Glutamatergic neuron (in vitro differentiated cells): ENCODE data around the gene THOC1. TPM values are rescaled to one million over a fixed set of nuclear protein-coding genes. Genes with fewer than 3 reads are reported as not detected.

ENCODE experiments used
- DNase-seq: peaks from one replicate; pipeline ENCODE4 v3.0.0; 2022
- H3K27ac Mint-ChIP-seq: one replicate; pipeline ENCODE4 v1.8.0; 2020; ENCODE audit warnings: mild to moderate bottlenecking, mixed read lengths, inconsistent platforms; ENCODE audit not compliant: unreplicated experiment
- H3K27me3 Mint-ChIP-seq: one replicate; pipeline ENCODE4 v1.8.0; 2020; ENCODE audit warnings: mild to moderate bottlenecking, moderate library complexity, mixed read lengths, inconsistent platforms; ENCODE audit not compliant: unreplicated experiment
- H3K36me3 Mint-ChIP-seq: one replicate; pipeline ENCODE4 v1.8.0; 2020; ENCODE audit warnings: mild to moderate bottlenecking, mixed read lengths, inconsistent platforms; ENCODE audit not compliant: unreplicated experiment
- H3K4me1 Mint-ChIP-seq: one replicate; pipeline ENCODE4 v1.8.0; 2020; ENCODE audit warnings: mild to moderate bottlenecking, low read depth, mixed read lengths, inconsistent platforms; ENCODE audit not compliant: unreplicated experiment
- H3K4me3 Mint-ChIP-seq: one replicate; pipeline ENCODE4 v1.8.0; 2020; ENCODE audit warnings: mild to moderate bottlenecking, mixed read lengths, inconsistent platforms; ENCODE audit not compliant: unreplicated experiment
- H3K9me3 Mint-ChIP-seq: one replicate; pipeline ENCODE4 v1.8.0; 2020; ENCODE audit warnings: mild to moderate bottlenecking, moderate library complexity, mixed read lengths, inconsistent platforms; ENCODE audit not compliant: unreplicated experiment
- total RNA-seq: library from RNA; stranded (reverse); fragmentation: NEBNext Ultra II Directional; extraction: Animal tissue kit (Norgen Biotek cat#: 25700); gene quantifications from one replicate; pipeline ENCODE4 v1.2.1, GENCODE V29; 2021; ENCODE audit not compliant: unreplicated experiment
- TF ChIP-seq, protein P1 (sequence below): fragments of 200-600 bp; sonication (generic); IDR thresholded peaks from one replicate; pipeline ENCODE4 v1.5.0; 2021; ENCODE audit not compliant: partially characterized antibody, unreplicated experiment

The THOC1 gene
- total RNA-seq, 1 donor from 2014 or later, result 62.3 TPM

DNA sequence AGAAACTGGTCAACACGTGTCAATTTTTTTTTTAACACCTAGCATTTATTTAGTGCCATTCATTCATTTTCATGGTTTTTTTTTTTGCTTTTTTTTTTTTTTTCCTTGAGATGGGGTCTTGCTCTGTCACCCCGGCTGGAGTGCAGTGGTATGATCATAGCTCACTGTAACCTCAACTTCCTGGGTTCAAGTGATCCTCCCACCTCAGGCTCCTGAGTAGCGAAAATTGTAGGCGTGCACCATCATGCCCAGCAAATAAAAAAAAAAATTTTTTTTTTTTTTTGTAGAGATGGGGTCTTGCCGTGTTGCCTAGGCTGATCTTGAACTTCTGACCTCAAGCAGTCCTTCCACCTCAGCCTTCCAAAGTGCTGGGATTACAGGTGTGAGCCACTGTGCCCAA, 88.3 kb downstream of the THOC1 start:
- no peaks in the 10 kb centered on the region for H3K36me3 Mint-ChIP-seq
- TF ChIP-seq, protein P1, sequence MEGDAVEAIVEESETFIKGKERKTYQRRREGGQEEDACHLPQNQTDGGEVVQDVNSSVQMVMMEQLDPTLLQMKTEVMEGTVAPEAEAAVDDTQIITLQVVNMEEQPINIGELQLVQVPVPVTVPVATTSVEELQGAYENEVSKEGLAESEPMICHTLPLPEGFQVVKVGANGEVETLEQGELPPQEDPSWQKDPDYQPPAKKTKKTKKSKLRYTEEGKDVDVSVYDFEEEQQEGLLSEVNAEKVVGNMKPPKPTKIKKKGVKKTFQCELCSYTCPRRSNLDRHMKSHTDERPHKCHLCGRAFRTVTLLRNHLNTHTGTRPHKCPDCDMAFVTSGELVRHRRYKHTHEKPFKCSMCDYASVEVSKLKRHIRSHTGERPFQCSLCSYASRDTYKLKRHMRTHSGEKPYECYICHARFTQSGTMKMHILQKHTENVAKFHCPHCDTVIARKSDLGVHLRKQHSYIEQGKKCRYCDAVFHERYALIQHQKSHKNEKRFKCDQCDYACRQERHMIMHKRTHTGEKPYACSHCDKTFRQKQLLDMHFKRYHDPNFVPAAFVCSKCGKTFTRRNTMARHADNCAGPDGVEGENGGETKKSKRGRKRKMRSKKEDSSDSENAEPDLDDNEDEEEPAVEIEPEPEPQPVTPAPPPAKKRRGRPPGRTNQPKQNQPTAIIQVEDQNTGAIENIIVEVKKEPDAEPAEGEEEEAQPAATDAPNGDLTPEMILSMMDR, result no peak

DNA sequence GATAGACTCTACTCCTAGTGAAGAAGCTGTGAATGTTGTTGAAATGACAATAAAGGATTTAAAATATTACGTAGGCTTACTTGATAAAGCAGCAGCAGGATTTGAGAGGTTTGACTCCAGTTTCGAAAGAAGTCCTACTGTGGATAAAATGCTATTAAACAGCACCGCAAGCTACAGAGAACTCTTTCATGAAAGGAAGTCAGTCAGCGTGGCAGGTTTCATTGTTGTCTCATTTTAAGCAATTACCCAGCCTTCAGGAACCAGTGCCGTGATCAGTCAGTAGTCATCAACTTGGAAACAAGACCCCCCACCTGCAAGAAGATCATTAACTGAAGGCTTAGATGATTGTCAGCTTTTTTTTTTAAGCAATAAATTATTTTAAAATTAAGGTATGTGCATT, 95.5 kb downstream of the THOC1 start:
- Mint-ChIP-seq H3K36me3 (no peaks in the 10 kb centered on the region), H3K9me3 (no peaks in the 10 kb centered on the region), H3K27me3 (no peaks in the 10 kb centered on the region), H3K4me1 (no peaks in the 10 kb centered on the region), H3K27ac (no peak overlapping the region), H3K4me3 (no peak overlapping the region)
- no peak for DNase-seq
- TF ChIP-seq, protein P1, result no peak

More for the DNA sequence above, 88.3 kb downstream of the THOC1 start:
- Mint-ChIP-seq H3K27me3 (no peaks in the 10 kb centered on the region), H3K27ac (no peak overlapping the region), H3K4me1 (peaks cover 13% of the 10 kb centered on the region), H3K9me3 (no peaks in the 10 kb centered on the region), H3K4me3 (no peak overlapping the region)
- no peak for DNase-seq

Other genes starting within 250 kb of the THOC1 start
- gene TUBB8B, start 218.4 kb downstream of the THOC1 start, total RNA-seq, result not detected
- 92.4 TPM for gene USP14, start 109.5 kb downstream of the THOC1 start, total RNA-seq
- 0.20 TPM for gene COLEC12, start 232.7 kb upstream of the THOC1 start, total RNA-seq